CD4-positive, alpha-beta T cell treated with Interleukin-15 for 1 hour (primary cell): ENCODE measurements around the gene WDR77.
A peak's percentile ranks its signal among the peaks of the same experiment; 100 is the strongest.

Experiments
- DNase-seq: peaks from one replicate; pipeline ENCODE4 v3.0.0-alpha.2; 2020

The WDR77 gene

GRCh38 chr1:111424281-111424680 is 24.8 kb downstream of the WDR77 start:
- no peak for DNase-seq

- DNase-seq = no peak
Observed at GRCh38 chr1:111422546-111423391, 26.3 kb downstream of the WDR77 start.

GRCh38 chr1:111420377-111420776 is 28.7 kb downstream of the WDR77 start:
- no peak for DNase-seq

GRCh38 chr1:111419037-111419436 is 30.0 kb downstream of the WDR77 start:
- DNase-seq = no peak

- no peak for DNase-seq
Observed at GRCh38 chr1:111417755-111418154, 31.3 kb downstream of the WDR77 start.

- DNase-seq = no peak
Observed at GRCh38 chr1:111415461-111415860, 33.6 kb downstream of the WDR77 start.

GRCh38 chr1:111414756-111415155 is 34.3 kb downstream of the WDR77 start:
- DNase-seq = no peak

GRCh38 chr1:111412839-111413238 is 36.2 kb downstream of the WDR77 start:
- no peak for DNase-seq

- no peak for DNase-seq
Observed at GRCh38 chr1:111407301-111407700, 41.8 kb downstream of the WDR77 start.

- peak; percentile 43 for DNase-seq
Observed at GRCh38 chr1:111406321-111406768, 42.7 kb downstream of the WDR77 start.

GRCh38 chr1:111404588-111404987 is 44.5 kb downstream of the WDR77 start:
- DNase-seq = no peak

- no peak for DNase-seq
Observed at GRCh38 chr1:111402083-111402482, 47.0 kb downstream of the WDR77 start.

GRCh38 chr1:111399792-111400610 is 49.1 kb downstream of the WDR77 start:
- no peak for DNase-seq

- no peak for DNase-seq
Observed at GRCh38 chr1:111392460-111392945, 56.6 kb downstream of the WDR77 start.

- no peak for DNase-seq
Observed at GRCh38 chr1:111392042-111392441, 57.0 kb downstream of the WDR77 start.
